ENCODE results near the gene KCTD17. TPM values are rescaled to one million over a fixed set of nuclear protein-coding genes. Genes with fewer than 3 reads are reported as not detected.

The KCTD17 gene
- total RNA-seq, 1 experiment from 2014 or later: 29.1 TPM

- H3K27me3 ChIP-seq: peaks cover 4% of the 10 kb centered on the region; the same call in 1 of the 2 replicates
Measured at GRCh38 chr22:37098976-37099591, 47.5 kb downstream of the KCTD17 start.

GRCh38 chr22:37100589-37101127 is 49.1 kb downstream of the KCTD17 start:
- Histone ChIP-seq H3K9me3 (no peaks in the 10 kb centered on the region), H3K4me3 (no peak overlapping the region), H3K27me3 (no peaks in the 10 kb centered on the region), H3K36me3 (no peaks in the 10 kb centered on the region)
- DNase-seq: no peak

More at GRCh38 chr22:37098976-37099591, 47.5 kb downstream of the KCTD17 start:
- no peaks in the 10 kb centered on the region for H3K9me3 ChIP-seq
- H3K36me3 ChIP-seq: no peaks in the 10 kb centered on the region
- DNase-seq: no peak
- no peak overlapping the region for H3K4me3 ChIP-seq

- no peak for DNase-seq
- no peaks in the 10 kb centered on the region for H3K36me3 ChIP-seq
- no peak overlapping the region for H3K4me3 ChIP-seq
- no peaks in the 10 kb centered on the region for H3K9me3 ChIP-seq
- H3K27me3 ChIP-seq: no peaks in the 10 kb centered on the region
Measured at GRCh38 chr22:37101311-37102066, 49.9 kb downstream of the KCTD17 start.

- DNase-seq: no peak
- no peaks in the 10 kb centered on the region for H3K9me3 ChIP-seq
- H3K27me3 ChIP-seq: no peaks in the 10 kb centered on the region
- no peak overlapping the region for H3K4me3 ChIP-seq
- H3K36me3 ChIP-seq: no peaks in the 10 kb centered on the region
Measured at GRCh38 chr22:37103151-37103550, 51.6 kb downstream of the KCTD17 start.

GRCh38 chr22:37103656-37104452 is 52.3 kb downstream of the KCTD17 start:
- DNase-seq: no peak

GRCh38 chr22:37105154-37105553 is 53.6 kb downstream of the KCTD17 start:
- no peak for DNase-seq
- H3K36me3 ChIP-seq: no peaks in the 10 kb centered on the region
- no peaks in the 10 kb centered on the region for H3K27me3 ChIP-seq
- no peak overlapping the region for H3K4me3 ChIP-seq
- H3K9me3 ChIP-seq: no peaks in the 10 kb centered on the region

More at GRCh38 chr22:37103656-37104452, 52.3 kb downstream of the KCTD17 start:
- Histone ChIP-seq H3K36me3 (no peaks in the 10 kb centered on the region), H3K27me3 (no peaks in the 10 kb centered on the region), H3K9me3 (no peaks in the 10 kb centered on the region), H3K4me3 (no peak overlapping the region)

- H3K9me3 ChIP-seq: no peaks in the 10 kb centered on the region
- no peak for DNase-seq
- no peak overlapping the region for H3K4me3 ChIP-seq
- H3K36me3 ChIP-seq: no peaks in the 10 kb centered on the region
- H3K27me3 ChIP-seq: no peaks in the 10 kb centered on the region
Measured at GRCh38 chr22:37105990-37106389, 54.4 kb downstream of the KCTD17 start.

GRCh38 chr22:37107816-37108621 is 56.5 kb downstream of the KCTD17 start:
- H3K36me3 ChIP-seq: no peaks in the 10 kb centered on the region
- DNase-seq: no peak
- H3K27me3 ChIP-seq: no peaks in the 10 kb centered on the region
- H3K9me3 ChIP-seq: no peaks in the 10 kb centered on the region
- H3K4me3 ChIP-seq: no peak overlapping the region

- H3K9me3 ChIP-seq: no peaks in the 10 kb centered on the region
- no peaks in the 10 kb centered on the region for H3K36me3 ChIP-seq
- H3K27me3 ChIP-seq: no peaks in the 10 kb centered on the region
- no peak for DNase-seq
- H3K4me3 ChIP-seq: no peak within 1 kb of the TSS
Measured at GRCh38 chr22:37109242-37109917, 57.8 kb downstream of the KCTD17 start, which contains the start of gene TMPRSS6. TSS of gene TMPRSS6 (minus strand) at chr22:37109713. CDS start at chr22:37103417, 6,296 bp downstream.

- no peak for DNase-seq
- no peak overlapping the region for H3K4me3 ChIP-seq
- H3K27me3 ChIP-seq: no peaks in the 10 kb centered on the region
Measured at GRCh38 chr22:37111156-37111717, 59.7 kb downstream of the KCTD17 start.

GRCh38 chr22:37112084-37112728 is 60.7 kb downstream of the KCTD17 start:
- DNase-seq: no peak
- Histone ChIP-seq H3K27me3 (no peaks in the 10 kb centered on the region), H3K36me3 (no peaks in the 10 kb centered on the region), H3K9me3 (no peaks in the 10 kb centered on the region), H3K4me3 (no peak overlapping the region)

More at GRCh38 chr22:37111156-37111717, 59.7 kb downstream of the KCTD17 start:
- Histone ChIP-seq H3K9me3 (no peaks in the 10 kb centered on the region), H3K36me3 (no peaks in the 10 kb centered on the region)

Other genes starting within 250 kb of the KCTD17 start
- not detected in 2 replicates for gene PVALB, start 234.7 kb upstream of the KCTD17 start, total RNA-seq (2014; rRNA removed; shearing (Covaris generic); ENCODE audit: low replicate concordance)
- gene NCF4, start 190.7 kb upstream of the KCTD17 start, total RNA-seq (2014; rRNA removed; shearing (Covaris generic); ENCODE audit: low replicate concordance): not detected in 2 replicates
- gene CSF2RB, start 138.1 kb upstream of the KCTD17 start, total RNA-seq (2014; rRNA removed; shearing (Covaris generic); ENCODE audit: low replicate concordance): not detected in 2 replicates
- 29.6 and 52.6 TPM in 2 replicates for gene TST, start 32.3 kb upstream of the KCTD17 start, total RNA-seq (2014; rRNA removed; shearing (Covaris generic); ENCODE audit: low replicate concordance)
- gene MPST, start 32.0 kb upstream of the KCTD17 start, total RNA-seq (2014; rRNA removed; shearing (Covaris generic); ENCODE audit: low replicate concordance): 95.7 and 112 TPM in 2 replicates
- gene TMPRSS6, start 58.0 kb downstream of the KCTD17 start, total RNA-seq (2014; rRNA removed; shearing (Covaris generic); ENCODE audit: low replicate concordance): not detected in 2 replicates
- not detected in 2 replicates for gene IL2RB, start 98.2 kb downstream of the KCTD17 start, total RNA-seq (2014; rRNA removed; shearing (Covaris generic); ENCODE audit: low replicate concordance)
- 3.9 and 23.9 TPM in 2 replicates for gene C1QTNF6, start 136.5 kb downstream of the KCTD17 start, total RNA-seq (2014; rRNA removed; shearing (Covaris generic); ENCODE audit: low replicate concordance)
- not detected in 2 replicates for gene SSTR3, start 160.7 kb downstream of the KCTD17 start, total RNA-seq (2014; rRNA removed; shearing (Covaris generic); ENCODE audit: low replicate concordance)
- not detected in 2 replicates for gene RAC2, start 192.5 kb downstream of the KCTD17 start, total RNA-seq (2014; rRNA removed; shearing (Covaris generic); ENCODE audit: low replicate concordance)
- gene CYTH4, start 230.8 kb downstream of the KCTD17 start, total RNA-seq (2014; rRNA removed; shearing (Covaris generic); ENCODE audit: low replicate concordance): 0.36 TPM in 1 of 2 replicates, not detected in the other

Measured in MG63 (cell line).